Measurements from ENCODE around the gene SLC30A10.
A peak's percentile ranks its signal among the peaks of the same experiment; 100 is the strongest.
"Not testable (repeated sequence)": the region's sequence is repeated elsewhere in the genome, so short reads cannot be mapped to it uniquely, and the experiment has no call there.

Gene SLC30A10

DNA sequence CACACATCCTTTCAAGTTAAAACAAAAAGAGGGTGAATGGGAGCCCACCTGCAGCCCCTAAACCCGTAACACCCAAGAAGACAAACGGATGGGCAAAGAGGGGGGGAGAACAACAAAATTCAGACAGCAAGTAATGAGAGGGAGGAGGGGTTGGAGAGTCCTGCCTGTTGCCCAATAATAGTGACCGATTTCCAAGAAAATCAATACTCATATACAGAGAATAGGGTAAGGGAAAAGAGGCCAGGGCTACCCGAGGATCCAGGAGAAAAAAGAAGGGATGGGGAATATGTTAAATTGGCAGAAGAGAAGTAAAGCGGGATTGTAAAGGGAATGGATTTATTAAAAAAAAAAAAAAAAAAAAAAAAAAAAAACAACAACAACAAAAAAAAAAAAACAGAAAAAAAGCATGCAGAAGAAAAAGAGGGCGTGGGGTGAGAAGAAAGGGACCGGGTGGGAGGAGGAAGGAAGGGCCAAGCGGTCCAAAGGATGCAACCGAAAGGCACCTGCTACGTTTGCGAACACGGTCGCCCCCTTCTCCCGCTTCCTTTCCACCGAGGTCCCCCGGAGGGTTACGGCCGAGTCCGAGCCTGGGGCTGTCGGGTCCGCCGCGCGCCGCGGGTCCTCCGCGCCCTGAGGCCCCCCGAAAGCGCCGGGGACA, 930 bp downstream of the SLC30A10 start:
- DNase-seq: no peak

DNA sequence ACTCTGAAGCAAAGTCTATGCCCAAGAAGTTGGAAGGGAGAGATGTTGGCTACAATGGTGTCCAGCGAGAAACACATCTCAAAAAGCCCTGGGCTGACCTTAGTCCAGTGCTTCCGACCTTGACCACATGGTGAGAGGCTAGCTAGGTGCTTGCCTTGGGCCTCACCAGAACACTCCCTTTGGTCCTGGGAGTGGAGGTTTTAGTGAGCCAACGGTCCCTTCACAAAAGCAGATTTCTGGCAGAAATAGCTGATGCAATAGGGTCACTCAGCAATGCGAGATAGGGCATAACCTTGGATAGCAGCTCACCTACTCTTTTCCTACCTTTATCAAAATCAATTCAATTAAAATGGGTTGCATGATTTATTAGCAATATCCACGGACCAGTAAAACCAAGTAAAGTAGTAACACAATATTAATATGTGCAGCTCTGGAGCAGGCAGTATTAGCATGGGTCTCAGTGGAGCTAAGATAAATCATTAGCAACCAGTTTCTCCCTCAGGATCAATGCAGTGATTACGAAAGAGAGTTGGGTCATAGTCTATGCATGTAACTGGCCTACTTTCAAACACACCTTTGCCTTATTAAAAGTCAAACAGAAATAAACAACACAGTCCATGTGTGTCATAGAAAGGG, 1.9 kb downstream of the SLC30A10 start:
- DNase-seq: no peak

DNA sequence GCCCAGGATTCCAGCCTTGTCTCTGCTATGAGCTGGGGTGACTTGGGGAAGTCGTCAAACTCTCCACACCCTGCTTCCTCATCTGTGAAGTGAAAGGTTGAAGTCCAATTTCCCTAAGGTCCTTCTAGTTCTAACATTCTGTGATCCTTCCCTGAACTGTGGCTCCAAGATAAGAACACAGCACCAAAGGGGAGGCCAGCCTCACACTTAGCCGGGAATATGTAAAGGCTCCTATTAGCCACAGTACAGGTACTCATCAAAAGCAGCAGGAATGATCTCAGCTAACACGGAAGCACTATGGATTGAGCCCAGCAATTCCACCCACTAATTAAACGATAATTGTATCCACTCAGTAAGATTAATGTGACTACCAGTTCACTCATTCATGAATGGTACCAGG, 4.0 kb downstream of the SLC30A10 start:
- no peak for DNase-seq

DNA sequence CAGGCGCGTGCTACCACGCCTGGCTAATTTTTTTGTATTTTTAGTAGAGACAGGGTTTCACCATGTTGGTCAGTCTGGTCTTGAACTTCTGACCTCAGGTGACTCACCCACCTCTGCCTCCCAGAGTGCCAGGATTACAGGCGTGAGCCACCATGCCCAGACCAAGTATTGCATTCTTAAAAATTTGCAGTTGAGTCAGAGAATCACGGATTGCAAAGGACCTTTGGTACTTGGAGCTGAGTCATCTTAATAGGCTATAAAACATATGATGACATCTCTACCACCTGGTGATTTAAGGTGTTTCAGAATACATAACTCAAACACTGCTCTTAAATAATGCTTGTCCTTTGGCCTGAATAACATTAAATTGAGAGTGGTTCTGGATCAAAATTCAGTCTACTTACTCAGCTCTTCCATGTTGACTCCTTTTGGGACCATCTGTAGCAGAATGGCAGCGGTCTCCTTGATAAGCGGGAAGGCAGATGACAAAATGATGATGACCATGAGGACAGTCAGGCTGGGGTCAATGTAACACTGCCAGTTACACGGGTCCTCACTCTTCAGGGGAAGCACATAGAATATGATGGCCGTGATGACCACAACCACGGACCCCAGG, 10.4 kb downstream of the SLC30A10 start:
- DNase-seq: no peak

DNA sequence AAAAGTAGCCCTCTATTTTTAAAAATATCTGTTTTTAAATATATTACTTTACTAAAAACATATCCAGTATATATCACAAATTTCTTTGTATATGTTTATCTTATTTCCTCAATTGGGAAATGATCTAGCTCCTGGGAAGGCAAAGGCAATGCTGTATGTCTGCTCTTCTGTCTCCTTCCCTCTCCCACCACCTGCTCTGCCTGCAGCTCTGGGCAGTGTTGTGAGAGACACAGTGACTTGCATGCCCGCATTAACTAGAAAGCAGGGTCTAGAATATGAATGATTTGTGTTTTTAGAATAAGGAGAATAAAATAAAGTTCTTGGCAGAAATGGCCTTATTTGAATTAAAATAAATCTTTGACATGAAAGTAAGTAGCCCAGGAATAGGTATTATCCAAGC, 11.1 kb downstream of the SLC30A10 start:
- no peak for DNase-seq

DNA sequence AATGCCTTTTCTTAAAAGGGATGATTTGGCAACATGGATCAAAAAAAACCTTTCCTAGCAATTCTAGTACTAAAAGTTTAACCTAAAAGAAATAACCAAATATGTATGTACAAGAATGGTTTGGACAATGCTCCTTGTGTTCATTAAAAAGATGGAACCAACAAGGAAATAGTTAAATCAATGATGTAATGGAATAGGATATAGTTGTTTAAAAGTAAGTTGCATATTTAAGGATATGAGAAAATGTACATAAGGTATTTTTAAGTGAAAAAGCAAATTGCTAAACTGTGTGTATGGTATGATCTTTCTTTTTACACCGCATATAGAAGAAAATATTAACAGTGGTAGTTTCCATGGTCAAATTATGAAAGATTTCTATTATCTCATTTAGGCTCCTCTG, 12.1 kb downstream of the SLC30A10 start:
- DNase-seq: no peak

DNA sequence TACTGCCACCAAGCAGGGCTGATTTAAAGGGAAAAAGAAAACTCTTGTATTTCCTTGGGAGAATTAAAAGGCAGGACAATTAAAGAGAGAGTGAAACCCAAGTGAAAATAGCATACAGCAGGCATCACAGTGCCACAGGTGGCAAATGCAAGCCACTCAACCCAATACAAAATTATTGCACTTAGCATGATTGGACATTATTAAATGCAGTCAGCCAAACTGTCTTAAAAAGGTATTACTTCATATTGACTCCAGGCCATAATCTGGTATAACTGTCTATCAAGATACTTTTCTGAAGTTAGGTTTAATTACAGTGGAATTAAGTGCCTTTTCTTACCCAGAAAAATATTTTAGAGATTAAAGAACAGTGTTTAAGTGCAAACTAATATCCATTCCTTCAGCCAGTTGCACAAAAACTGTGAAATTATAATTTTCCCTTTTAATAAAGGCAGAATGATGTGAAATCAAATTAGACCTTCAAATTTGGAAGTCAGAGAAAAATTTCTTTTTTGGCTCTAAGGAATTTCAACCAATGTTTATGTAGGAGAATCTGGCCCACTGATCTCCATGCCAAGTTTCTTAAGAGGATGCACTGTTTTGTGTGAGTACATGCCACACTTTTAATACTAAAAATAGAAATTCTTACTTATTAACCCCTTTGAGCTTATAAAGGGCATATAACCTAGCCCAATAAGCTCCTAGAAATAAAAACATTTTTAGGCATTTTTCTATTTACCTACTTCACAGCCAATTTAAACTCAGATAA, 15.2 kb downstream of the SLC30A10 start:
- no peak for DNase-seq

DNA sequence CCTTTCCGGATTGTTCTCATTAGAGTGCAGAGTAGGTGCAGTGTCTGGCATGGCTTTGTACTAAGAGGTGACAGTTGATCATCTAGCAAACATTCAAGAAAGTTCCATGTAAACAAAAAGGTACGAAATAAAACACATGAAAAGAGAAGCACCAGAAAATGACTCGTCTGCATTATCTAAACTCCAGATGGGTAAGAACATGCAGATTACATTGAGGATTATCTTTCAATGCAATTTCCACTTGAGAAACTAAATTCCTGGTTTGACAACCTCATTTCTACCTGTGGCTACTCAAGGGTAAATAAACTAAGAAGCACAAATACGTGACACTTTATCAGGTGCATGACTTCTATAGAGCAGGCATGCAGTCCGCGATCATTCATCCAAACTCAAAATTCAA, 17.6 kb downstream of the SLC30A10 start:
- no peak for DNase-seq

DNA sequence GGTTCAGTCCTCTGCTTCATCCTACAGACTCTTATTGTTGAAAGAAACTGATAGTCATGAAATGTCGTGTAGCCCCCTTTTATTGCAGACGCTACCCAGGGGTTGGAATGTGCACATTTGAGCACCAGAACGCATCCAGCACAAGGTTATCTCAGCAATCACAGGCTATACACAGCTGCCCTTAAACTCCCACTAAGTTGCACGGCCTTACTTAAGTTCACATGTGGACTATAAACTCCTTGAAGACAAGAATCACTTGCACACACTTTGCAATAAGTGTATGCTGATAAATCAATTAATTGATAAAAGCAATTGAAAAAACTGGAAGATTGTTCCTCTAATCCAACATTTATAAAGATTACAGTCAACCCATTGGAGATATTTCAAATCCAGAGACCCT, 18.9 kb downstream of the SLC30A10 start:
- no peak for DNase-seq

DNA sequence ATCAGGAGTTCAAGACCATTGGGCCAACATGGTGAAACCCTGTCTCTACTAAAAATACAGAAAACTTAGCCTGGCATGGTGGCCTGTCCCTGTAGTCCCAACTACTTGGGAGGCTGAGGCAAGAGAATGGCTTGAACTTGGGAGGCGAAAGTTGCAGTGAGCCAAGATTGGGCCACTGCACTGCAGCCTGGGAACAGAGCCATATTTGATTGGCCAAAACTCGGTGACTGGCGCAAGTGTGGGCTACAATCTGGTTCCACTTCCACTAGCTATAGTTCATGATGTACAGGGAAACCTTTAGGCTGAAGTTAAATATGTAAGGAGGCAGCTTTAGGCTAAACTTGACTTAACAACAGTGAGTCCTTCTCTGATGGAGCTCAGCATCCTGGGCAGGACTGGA, 20.2 kb downstream of the SLC30A10 start:
- DNase-seq: no peak

DNA sequence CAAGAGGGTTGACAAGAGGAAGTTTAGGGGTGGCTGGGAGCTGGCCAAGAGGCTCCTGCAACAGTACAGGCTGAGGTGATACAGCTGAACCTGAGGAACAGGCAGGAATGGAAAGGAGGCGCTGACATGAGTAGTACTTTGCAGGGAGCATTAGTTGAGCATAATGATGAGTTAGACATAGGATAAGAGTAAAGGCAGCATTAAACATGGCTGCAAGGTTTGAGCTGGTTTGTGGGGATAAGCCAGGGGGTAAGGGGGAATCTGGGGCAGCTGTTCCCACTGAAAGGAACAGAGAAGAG, 20.6 kb downstream of the SLC30A10 start:
- no peak for DNase-seq

DNA sequence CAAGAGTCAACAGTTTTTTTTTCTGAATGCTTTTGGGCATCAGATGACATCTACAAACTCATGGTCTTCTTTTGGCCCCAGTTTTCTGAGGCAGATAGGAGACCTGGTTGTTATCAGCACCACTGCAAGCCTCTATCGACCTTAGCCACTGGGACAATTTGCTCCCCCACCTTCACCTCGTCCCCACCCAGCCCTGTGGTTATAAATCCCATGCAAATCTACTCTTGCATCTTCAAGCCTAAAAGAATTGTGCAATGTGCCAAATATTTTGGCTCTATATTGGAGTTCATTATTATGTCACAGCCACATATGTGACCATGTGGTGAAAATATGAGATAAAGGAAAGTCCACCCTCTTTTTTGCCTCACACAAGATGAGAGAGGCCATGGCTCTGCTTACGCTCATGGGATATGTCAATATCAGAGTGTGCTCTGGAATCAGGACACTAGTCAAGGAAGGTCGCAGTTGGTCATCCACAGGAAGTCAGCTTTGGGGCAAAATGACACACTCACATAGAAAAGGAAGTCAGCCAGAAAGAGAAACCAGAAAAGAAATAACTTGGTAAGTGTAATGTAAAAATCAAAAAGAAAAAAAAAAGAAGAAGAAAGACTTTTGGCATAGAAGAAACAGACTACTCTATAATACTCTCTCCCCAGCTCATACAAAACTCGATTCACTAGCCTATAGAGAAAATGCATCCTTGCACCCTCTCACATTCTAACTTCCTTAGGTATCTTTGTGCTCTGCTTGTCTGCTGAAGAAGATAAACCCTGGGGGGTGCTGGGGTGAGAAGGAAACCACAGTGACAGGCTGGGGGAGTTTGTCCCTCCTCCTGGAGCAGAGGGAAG, 21.2 kb downstream of the SLC30A10 start:
- DNase-seq: peak; percentile 91

DNA sequence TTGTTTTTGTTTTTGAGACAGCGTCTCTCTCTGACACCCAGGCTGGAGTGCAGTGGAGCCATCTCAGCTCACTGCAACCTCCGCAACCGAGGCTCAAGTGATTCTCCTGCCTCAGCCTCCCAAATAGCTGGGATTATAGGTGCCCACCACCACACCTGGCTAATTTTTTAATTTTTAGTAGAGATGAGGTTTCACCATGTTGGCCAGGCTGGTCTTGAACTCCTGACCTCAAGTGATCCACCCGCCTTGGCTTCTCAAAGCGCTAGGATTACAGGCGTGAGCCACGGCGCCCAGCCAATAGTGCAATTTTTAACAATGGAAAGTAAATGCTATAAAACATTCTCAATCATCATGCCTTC, 21.8 kb downstream of the SLC30A10 start:
- DNase-seq: not testable (repeated sequence)

DNA sequence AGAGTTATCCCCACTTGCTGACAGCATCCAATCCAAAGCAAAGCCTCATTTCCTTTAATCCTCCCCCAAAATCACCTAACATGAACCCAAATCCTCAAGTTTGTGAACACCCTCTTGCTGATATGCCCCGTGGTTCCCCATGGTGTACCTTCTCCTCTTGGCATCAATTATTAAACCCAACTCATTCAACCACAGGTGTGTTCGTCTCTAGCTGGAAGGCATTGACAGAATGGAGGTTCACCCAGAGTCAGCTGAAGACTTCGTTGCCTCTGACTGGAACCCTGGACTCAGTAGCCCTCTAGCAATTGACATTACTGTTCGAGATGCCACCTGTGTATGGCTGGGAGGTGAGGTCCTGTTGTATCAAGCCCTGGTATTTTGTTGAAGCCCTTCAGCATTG, 22.8 kb downstream of the SLC30A10 start:
- no peak for DNase-seq

DNA sequence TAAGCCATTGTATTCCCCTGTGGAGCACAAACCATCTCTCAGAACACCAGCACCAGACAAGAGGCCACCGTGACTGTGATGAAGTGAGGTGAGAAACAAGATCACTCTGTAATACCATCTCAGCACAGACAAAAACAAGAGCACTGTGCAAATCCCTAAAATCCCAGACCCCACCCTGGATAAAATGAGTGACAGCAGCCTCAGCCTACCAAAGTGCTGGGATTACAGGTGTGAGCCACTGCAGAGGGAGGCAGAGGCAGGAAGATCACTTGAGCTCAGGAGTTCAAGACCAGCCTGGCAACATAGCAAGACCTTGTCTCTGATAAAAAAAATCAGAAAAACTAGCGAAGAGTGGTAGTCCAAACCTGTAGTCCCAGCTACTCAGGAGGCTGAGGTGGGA, 23.4 kb downstream of the SLC30A10 start:
- DNase-seq: no peak

DNA sequence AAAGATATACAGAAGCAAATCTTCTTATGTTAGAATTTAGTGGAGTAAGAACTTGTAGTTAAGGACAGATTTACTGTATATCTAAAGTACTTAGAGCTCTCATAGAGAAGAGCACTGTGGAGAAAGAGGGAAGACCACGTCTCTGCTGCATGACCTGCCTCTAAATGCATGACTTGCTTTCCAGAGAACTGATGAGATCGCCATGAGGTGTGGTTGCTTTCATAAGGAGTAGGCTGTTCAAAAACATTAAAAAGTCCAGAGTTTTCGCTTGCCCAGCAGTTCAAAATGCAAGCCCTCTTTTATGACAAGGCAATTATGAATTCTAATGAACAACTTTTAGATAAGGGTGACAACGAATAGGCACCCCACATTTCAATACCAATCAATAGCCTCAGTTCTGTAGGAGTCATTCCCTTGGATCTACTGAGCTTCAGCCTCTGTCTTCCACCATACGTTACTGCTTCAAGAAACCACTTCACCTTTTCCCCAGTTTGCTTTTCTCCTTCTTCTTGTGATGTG, 24.9 kb downstream of the SLC30A10 start:
- DNase-seq: no peak

DNA sequence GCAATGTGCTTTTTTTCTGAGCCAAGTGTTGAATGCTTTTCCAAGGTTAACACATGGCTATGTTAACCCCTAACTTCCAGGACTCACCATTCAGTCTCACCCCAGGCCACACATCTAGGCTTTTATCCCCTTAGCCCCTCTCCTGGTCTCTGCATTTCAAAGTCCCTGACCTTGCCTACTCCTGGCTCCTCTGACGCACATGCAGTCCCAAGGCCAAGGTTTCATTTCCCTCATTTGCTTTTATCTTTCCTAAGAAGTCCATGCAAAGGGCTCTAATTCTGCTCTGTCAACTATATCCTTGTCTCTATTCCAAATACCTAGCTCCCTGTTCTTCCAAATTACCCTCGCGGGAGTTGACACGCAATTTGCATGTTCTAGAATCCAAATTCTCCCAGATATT, 25.4 kb downstream of the SLC30A10 start:
- DNase-seq: no peak

DNA sequence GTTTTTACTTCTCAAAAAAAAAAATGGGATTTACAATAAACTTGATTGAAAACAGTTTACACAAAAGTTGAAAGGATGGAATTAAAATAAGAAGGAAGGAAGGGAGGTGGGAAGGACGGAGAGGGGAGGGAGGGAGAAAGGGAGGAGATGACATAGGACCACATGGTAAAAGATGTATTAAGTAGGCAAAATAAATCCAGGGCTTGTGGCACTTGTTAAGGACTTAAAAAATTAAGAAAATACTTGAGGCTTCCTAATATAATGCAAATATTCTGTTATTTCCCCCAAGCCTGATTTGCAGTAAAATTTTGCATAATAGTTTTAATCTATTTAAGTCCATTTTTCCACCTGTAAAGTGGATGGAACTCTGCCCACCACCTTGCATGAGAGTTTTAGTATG, 27.5 kb downstream of the SLC30A10 start:
- DNase-seq: no peak

DNA sequence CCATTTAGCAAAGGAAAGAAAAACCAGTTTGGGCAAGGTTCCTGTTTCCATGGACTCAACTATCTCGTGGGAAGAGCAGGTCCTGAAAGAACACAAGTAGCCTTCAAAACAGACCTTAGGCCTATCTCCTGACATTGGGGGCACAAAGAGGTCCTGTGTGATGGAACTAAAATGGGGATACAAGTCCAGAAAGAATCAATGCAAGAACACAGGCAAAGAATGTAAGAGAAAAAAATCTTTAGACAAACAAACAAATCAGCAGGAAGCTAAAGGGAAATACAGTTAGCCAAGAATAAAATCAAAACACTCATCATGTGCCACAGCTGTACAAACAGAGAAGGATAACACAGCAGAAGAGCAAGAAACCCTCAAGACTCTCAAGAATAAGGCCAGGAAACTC, 28.2 kb downstream of the SLC30A10 start:
- no peak for DNase-seq

DNA sequence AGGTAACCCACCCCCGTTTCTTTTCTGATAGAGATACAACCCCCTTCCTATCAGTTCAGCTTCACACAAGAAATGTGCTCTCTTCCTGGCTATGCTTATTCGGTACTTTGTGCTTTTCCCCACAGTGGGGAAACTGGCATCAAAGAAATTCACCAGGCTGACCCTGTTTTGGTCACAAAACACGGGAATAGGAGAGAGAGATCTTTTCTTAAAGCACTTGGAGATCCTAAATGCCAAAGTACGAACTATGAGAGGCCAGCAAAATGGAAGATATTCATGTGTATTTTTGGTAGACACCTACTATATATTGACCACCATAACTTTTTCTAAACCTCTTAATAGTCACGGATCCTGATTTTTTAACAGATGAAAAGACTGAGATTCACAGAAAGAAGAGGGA, 30.0 kb downstream of the SLC30A10 start:
- no peak for DNase-seq

DNA sequence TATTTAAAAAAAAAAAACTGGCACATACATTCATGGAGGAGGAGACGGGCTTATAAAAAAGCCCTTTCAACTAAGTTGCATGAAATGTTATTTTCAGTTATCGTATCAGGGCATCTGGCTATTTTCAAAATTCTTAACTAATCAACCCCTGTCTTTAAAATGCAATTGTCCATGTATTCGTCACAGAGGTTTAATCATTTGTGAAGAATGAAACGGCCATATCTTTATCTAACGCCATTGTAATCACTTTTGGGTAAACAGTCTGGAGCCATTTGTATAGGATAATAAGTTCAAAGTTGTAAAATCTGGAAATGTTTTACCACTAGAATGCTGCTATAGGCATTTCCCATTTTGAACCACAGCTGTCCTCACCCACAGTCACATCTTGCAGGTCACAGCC, 30.4 kb downstream of the SLC30A10 start:
- no peak for DNase-seq

DNA sequence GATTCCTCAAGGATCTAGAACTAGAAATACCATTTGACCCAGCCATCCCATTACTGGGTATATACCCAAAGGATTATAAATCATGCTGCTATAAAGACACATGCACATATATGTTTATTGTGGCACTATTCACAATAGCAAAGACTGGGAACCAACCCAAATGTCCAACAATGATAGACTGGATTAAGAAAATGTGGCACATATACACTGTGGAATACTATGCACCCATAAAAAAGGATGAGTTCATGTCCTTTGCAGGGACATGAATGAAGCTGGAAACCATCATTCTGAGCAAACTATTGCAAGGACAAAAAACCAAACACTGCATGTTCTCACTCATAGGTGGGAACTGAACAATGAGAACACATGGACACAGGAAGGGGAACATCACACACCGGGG, 36.1 kb downstream of the SLC30A10 start:
- DNase-seq: not testable (repeated sequence)

DNA sequence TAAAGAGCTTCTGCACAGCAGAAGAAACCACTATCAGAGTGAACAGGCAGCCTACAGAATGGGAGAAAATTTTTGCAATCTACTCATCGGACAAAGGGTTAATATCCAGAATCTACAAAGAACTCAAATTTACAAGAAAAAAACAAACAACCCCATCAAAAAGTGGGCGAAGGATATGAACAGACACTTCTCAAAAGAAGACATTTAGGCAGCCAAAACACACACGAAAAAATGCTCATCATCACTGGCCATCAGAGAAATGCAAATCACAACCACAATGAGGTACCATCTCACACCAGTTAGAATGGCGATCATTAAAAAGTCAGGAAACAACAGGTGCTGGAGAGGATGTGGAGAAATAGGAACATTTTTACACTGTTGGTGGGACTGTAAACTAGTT, 36.5 kb downstream of the SLC30A10 start:
- DNase-seq: not testable (repeated sequence)

All from hematopoietic multipotent progenitor cell treated with erythropoietin and hydrocortisone succinate and interleukin-3 and kit ligand, for 4 days (in vitro differentiated cells).